C4-2B (cell line): ENCODE data around the gene VAMP2.

Source experiments
- H3K27ac ChIP-seq: fragments of 450-650 bp; 2 replicates; pipeline ENCODE4 v1.5.1; 2017
- CTCF ChIP-seq: fragments of 450-650 bp; conservative IDR thresholded peaks from 2 replicates; pipeline ENCODE4 v1.5.1; 2017; ENCODE audit warnings: mild to moderate bottlenecking
- ZFX ChIP-seq: fragments of 450-650 bp; IDR thresholded peaks from 2 replicates; pipeline ENCODE4 v1.6.1; 2017

The VAMP2 gene

DNA sequence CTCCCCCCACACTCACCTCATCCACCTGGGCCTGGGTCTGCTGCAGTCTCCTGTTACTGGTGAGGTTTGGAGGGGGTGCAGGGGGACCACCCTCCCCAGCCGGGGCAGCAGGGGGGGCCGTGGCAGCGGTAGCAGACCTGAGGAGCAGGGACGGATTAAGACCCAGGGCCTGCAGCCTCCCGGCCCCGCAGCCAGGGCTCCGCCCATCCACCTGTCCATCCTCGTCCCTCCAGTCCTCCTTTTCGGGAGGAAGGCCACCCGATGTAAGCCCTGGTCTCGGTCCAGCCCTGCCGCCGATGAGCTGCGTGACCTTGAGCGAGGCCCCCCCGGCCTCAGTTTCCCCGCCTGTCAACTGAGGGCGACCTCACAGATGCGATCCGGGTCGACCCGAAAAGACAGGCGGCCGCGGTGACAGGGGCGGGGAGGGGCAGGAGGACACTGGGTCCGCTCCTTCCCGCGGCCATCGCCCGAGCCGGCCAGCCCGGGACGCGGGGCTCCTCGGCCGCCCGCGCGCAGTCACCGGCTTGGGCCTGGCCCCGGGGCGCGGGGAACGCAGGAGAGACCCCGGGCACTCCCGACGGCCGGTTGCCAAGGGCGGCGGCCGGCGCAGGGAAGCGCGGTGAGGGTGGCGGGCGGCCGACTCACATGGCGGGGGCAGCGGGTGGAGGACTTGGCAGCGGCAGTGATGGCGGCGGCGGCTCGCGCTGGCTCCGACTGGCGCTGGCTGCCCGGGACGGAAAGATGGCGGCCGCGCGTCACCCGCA lies at the start of gene VAMP2:
Gene VAMP2, minus strand, starts transcription at position 716 of the 764 bp plus-strand sequence. Its CDS starts 69 bp downstream, at position 647.
- peak within 1 kb of the TSS; percentile 99 for H3K27ac ChIP-seq
- TF ChIP-seq CTCF: no peak
- TF ChIP-seq ZFX: peak; percentile 74; the same call in 1 of the 2 replicates

- peak overlapping the region; percentile 82 for H3K27ac ChIP-seq
- TF ChIP-seq ZFX: no peak
- TF ChIP-seq CTCF: no peak
These were observed 48.2 kb upstream of the VAMP2 start for GRCh38 chr17:8210761-8211458.

GRCh38 chr17:8209907-8210760 lies 47.4 kb upstream of the VAMP2 start, which contains the start of gene AURKB:
Gene AURKB (minus strand): TSS chr17:8210575. CDS start chr17:8210224, 351 bp downstream.
- H3K27ac ChIP-seq: peak within 1 kb of the TSS; percentile 82
- TF ChIP-seq ZFX (peak; percentile 61; the same call in 1 of the 2 replicates), CTCF (no peak)

- no peak overlapping the region for H3K27ac ChIP-seq
- TF ChIP-seq CTCF: no peak
- TF ChIP-seq ZFX: no peak
These were observed 43.8 kb upstream of the VAMP2 start for GRCh38 chr17:8206536-8206935.

GRCh38 chr17:8204761-8205555 lies 42.2 kb upstream of the VAMP2 start:
- TF ChIP-seq CTCF (no peak), ZFX (no peak)
- H3K27ac ChIP-seq: no peak overlapping the region

GRCh38 chr17:8192070-8192815 lies 29.5 kb upstream of the VAMP2 start:
- TF ChIP-seq ZFX (no peak), CTCF (no peak)
- no peak overlapping the region; the same call in 1 of the 2 replicates for H3K27ac ChIP-seq
